B cell (primary cell): Measurements from ENCODE around the gene PIK3C3. TPM values are rescaled to one million over a fixed set of nuclear protein-coding genes. Genes with fewer than 3 reads are reported as not detected.

Experiments used
- ATAC-seq: fragments of 200-7000 bp; cut with Tn5 transposase; one replicate; pipeline ENCODE4 v1.10.0; 2021; ENCODE audit warnings: low read depth, mild to moderate bottlenecking, moderate number of reproducible peaks, moderate library complexity
- CTCF ChIA-PET: fragments of 350-600 bp; sonication (Branson Sonifier 250); formaldehyde crosslinking; loops from one replicate; lab custom pipeline; 2021; ENCODE audit warnings: antibody characterized with exemption, inconsistent platforms; lab: Charles Lee
- POLR2A ChIA-PET: fragments of 350-600 bp; sonication (Branson Sonifier 250); formaldehyde crosslinking; loops from one replicate; lab custom pipeline; 2021; ENCODE audit warnings: antibody characterized with exemption; lab: Charles Lee
- DNase-seq: peaks from one replicate; pipeline ENCODE4 v3.0.0; 2013
- H2AFZ ChIP-seq: 2 replicates; pipeline ENCODE4 v1.6.1; 2012; ENCODE audit warnings: mild to moderate bottlenecking, low read depth, low read length; ENCODE audit not compliant: insufficient read depth, poor library complexity, severe bottlenecking
- H3K27ac ChIP-seq, 2 donors: 1 replicate in 1 of 2; 2 replicates in 1 of 2; pipeline ENCODE4 v1.5.1; 2012 to 2013; ENCODE audit warnings: low read length in 2 of 2, mild to moderate bottlenecking in 2 of 2, moderate library complexity in 1 of 2
- H3K27me3 ChIP-seq, 4 experiments: fragments of 200-600 bp in 1 of 4; sonication (generic) in 1 of 4; replicated peaks in 1 of 4; 1 replicate in 2 of 4; 2 replicates in 2 of 4; pipeline versions ENCODE4 v1.6.1 to v1.7.0; 2013 to 2016; ENCODE audit warnings: low read length in 3 of 4, mild to moderate bottlenecking in 2 of 4, mixed read lengths in 1 of 4, moderate library complexity in 1 of 4; ENCODE audit not compliant: insufficient read depth in 4 of 4, control insufficient read depth in 3 of 4; ENCODE audit errors: control extremely low read depth in 1 of 4
- H3K36me3 ChIP-seq, 2 experiments: replicated peaks in 1 of 2; 1 replicate in 1 of 2; 2 replicates in 1 of 2; pipeline versions ENCODE4 v1.6.1 to v1.7.1; 2013; ENCODE audit warnings: low read length in 1 of 2; ENCODE audit not compliant: insufficient read depth in 2 of 2, control insufficient read depth in 1 of 2; ENCODE audit errors: control extremely low read depth in 1 of 2, extremely low read depth in 1 of 2
- H3K4me1 ChIP-seq, 2 donors: fragments of 200-600 bp in 1 of 2; sonication (generic) in 1 of 2; 1 replicate in 1 of 2; 2 replicates in 1 of 2; pipeline versions ENCODE4 v1.5.1 to v1.6.1; 2013 to 2017; ENCODE audit warnings: low read length in 2 of 2; ENCODE audit not compliant: control insufficient read depth in 2 of 2, insufficient read depth in 2 of 2
- H3K4me2 ChIP-seq: replicated peaks from 2 replicates; pipeline ENCODE3; 2012; ENCODE audit warnings: mild to moderate bottlenecking, low read depth, low read length; ENCODE audit not compliant: poor library complexity, severe bottlenecking
- H3K4me3 ChIP-seq, 5 experiments: fragments of 200-600 bp in 1 of 5; sonication (generic) in 1 of 5; 1 replicate in 3 of 5; 2 replicates in 2 of 5; pipeline versions ENCODE4 v1.5.1 to v1.7.0; 2011 to 2016; ENCODE audit warnings: low read length in 4 of 5, mild to moderate bottlenecking in 4 of 5, low read depth in 2 of 5, control low read depth in 1 of 5, moderate library complexity in 1 of 5; ENCODE audit not compliant: insufficient read depth in 1 of 5; ENCODE audit errors: control extremely low read depth in 1 of 5, extremely low read depth in 1 of 5
- H3K79me2 ChIP-seq: fragments of 200-600 bp; sonication (generic); one replicate; pipeline ENCODE4 v1.6.0; 2016; ENCODE audit warnings: low read length; ENCODE audit not compliant: control insufficient read depth, insufficient read depth
- H3K9ac ChIP-seq: fragments of 200-600 bp; sonication (generic); 2 replicates; pipeline ENCODE4 v1.6.1; 2017; ENCODE audit warnings: mild to moderate bottlenecking, low read length, moderate library complexity
- H3K9me3 ChIP-seq, 3 donors: one replicate each; pipeline versions ENCODE4 v1.6.1 to v1.7.1; 2013; ENCODE audit warnings: low read length in 2 of 3; ENCODE audit not compliant: control insufficient read depth in 2 of 3, insufficient read depth in 1 of 3; ENCODE audit errors: control extremely low read depth in 1 of 3
- H4K20me1 ChIP-seq: 2 replicates; pipeline ENCODE4 v1.6.0; 2012; ENCODE audit warnings: mild to moderate bottlenecking, low read length; ENCODE audit not compliant: insufficient read depth, control insufficient read depth, poor library complexity, severe bottlenecking
- H3K27ac Mint-ChIP-seq: one replicate; pipeline ENCODE4 v1.8.0; 2021; ENCODE audit warnings: mixed read lengths
- H3K27me3 Mint-ChIP-seq: one replicate; pipeline ENCODE4 v1.8.0; 2021; ENCODE audit warnings: mixed read lengths
- H3K4me1 Mint-ChIP-seq: one replicate; pipeline ENCODE4 v1.8.0; 2021; ENCODE audit warnings: mixed read lengths
- H3K4me3 Mint-ChIP-seq: one replicate; pipeline ENCODE4 v1.8.0; 2021; ENCODE audit warnings: mixed read lengths
- H3K9me3 Mint-ChIP-seq: one replicate; pipeline ENCODE4 v1.8.0; 2022; ENCODE audit warnings: mixed read lengths; ENCODE audit not compliant: insufficient read depth
- EZH2 ChIP-seq: IDR thresholded peaks from 2 replicates; pipeline ENCODE4 v1.6.1; 2012; ENCODE audit warnings: borderline replicate concordance, low read depth, mild to moderate bottlenecking, moderate library complexity, low read length; ENCODE audit not compliant: insufficient read depth, poor library complexity, severe bottlenecking
- WGBS: methylation state at CpG from one replicate; pipeline ENCODE4 v1.1.5; 2013; ENCODE audit warnings: missing lambda C conversion rate; ENCODE audit not compliant: insufficient coverage; 5-methylcytosine and 5-hydroxymethylcytosine counted together
- intact Hi-C: fragments of 100-400 bp; cut with micrococcal nuclease; formaldehyde crosslinking; loops from one replicate; pipeline ENCODE4 v1.10.0; 2022
- polyA plus RNA-seq: library from polyadenylated mRNA; depleted of rRNA; stranded (reverse); fragments of >200 nt; gene quantifications from 2 replicates; pipeline ENCODE4 v1.2.3, GENCODE V29; 2012
- total RNA-seq, 2 donors: library from RNA; stranded (reverse); fragments of 120-200 nt in 1 of 2; gene quantifications; 1 replicate in 1 of 2; 2 replicates in 1 of 2; pipeline versions ENCODE4 v1.2.3 to v1.2.4, GENCODE V29; 2013 to 2022
- TF ChIP-seq, protein P1 (sequence below): fragments of 200-600 bp; IDR thresholded peaks from one replicate; pipeline ENCODE4 v1.8.0; 2022; ENCODE audit warnings: antibody characterized with exemption, mild to moderate bottlenecking

Gene PIK3C3
- total and polyA plus RNA-seq, 2 donors (not counting 1 experiment from before 2014, with no cell fraction given), result 13.3 to 87.9 TPM

- no peaks in the 10 kb centered on the region for H3K27me3 ChIP-seq
- H4K20me1 ChIP-seq, result no peaks in the 10 kb centered on the region
- TF ChIP-seq, protein P1, sequence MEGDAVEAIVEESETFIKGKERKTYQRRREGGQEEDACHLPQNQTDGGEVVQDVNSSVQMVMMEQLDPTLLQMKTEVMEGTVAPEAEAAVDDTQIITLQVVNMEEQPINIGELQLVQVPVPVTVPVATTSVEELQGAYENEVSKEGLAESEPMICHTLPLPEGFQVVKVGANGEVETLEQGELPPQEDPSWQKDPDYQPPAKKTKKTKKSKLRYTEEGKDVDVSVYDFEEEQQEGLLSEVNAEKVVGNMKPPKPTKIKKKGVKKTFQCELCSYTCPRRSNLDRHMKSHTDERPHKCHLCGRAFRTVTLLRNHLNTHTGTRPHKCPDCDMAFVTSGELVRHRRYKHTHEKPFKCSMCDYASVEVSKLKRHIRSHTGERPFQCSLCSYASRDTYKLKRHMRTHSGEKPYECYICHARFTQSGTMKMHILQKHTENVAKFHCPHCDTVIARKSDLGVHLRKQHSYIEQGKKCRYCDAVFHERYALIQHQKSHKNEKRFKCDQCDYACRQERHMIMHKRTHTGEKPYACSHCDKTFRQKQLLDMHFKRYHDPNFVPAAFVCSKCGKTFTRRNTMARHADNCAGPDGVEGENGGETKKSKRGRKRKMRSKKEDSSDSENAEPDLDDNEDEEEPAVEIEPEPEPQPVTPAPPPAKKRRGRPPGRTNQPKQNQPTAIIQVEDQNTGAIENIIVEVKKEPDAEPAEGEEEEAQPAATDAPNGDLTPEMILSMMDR, result no peak
- no peak for TF ChIP-seq EZH2
- Mint-ChIP-seq H3K27me3 (peaks cover 30% of the 10 kb centered on the region), H3K9me3 (no peaks in the 10 kb centered on the region), H3K4me1 (no peaks in the 10 kb centered on the region), H3K4me3 (no peak overlapping the region), H3K27ac (no peak overlapping the region)
- H3K27ac ChIP-seq, result no peak overlapping the region
- ATAC-seq (no peak), DNase-seq (no peak)
- no peaks in the 10 kb centered on the region for H3K9me3 ChIP-seq
- H3K9ac ChIP-seq, result no peak overlapping the region
- no peak overlapping the region for H2AFZ ChIP-seq
- ChIA-PET POLR2A (no interaction called here), CTCF (no interaction called here)
- WGBS, result 100% methylated on average over 1 of the region's 1 CpG
- H3K36me3 ChIP-seq, result no peaks in the 10 kb centered on the region
- no peaks in the 10 kb centered on the region for H3K79me2 ChIP-seq
- H3K4me3 ChIP-seq, result no peak overlapping the region
- no peak overlapping the region for H3K4me2 ChIP-seq
- intact Hi-C loops, result no loop called here
- H3K4me1 ChIP-seq, result peaks cover 0 to 3% of the 10 kb centered on the region in 2 donors
Measured at GRCh38 chr18:41939326-41939725, 15.7 kb upstream of the PIK3C3 start.

- no peaks in the 10 kb centered on the region for H3K9me3 ChIP-seq
- Mint-ChIP-seq H3K27ac (no peak overlapping the region), H3K27me3 (peaks cover 35% of the 10 kb centered on the region), H3K4me1 (no peaks in the 10 kb centered on the region), H3K4me3 (no peak overlapping the region), H3K9me3 (no peaks in the 10 kb centered on the region)
- H3K9ac ChIP-seq, result no peak overlapping the region
- H2AFZ ChIP-seq, result no peak overlapping the region
- H3K79me2 ChIP-seq, result no peaks in the 10 kb centered on the region
- ATAC-seq (no peak), DNase-seq (no peak)
- TF ChIP-seq, protein P1, result no peak
- no peak for TF ChIP-seq EZH2
- no peaks in the 10 kb centered on the region for H4K20me1 ChIP-seq
- intact Hi-C loops, result no loop called here
- POLR2A ChIA-PET, result no interaction called here
- no peak overlapping the region for H3K27ac ChIP-seq
- CTCF ChIA-PET, result no interaction called here
- H3K4me3 ChIP-seq, result no peak overlapping the region
- H3K27me3 ChIP-seq, result peaks cover 0 to 7% (median 3%) of the 10 kb centered on the region in 4 experiments
- no peak overlapping the region for H3K4me2 ChIP-seq
- H3K36me3 ChIP-seq, result no peaks in the 10 kb centered on the region
- peaks cover 0 to 3% of the 10 kb centered on the region in 2 donors for H3K4me1 ChIP-seq
- WGBS, result 100% methylated on average over 2 of the region's 6 CpGs
Measured at GRCh38 chr18:41940506-41941215, 14.4 kb upstream of the PIK3C3 start.
